Gastroesophageal sphincter (tissue), 4 donors: ENCODE data around the gene CXXC5. TPM values are rescaled to one million over a fixed set of nuclear protein-coding genes. Genes with fewer than 3 reads are reported as not detected.
A peak's percentile ranks its signal among the peaks of the same experiment; 100 is the strongest.
"Not testable (repeated sequence)": the region's sequence is repeated elsewhere in the genome, so short reads cannot be mapped to it uniquely, and the experiment has no call there.

Source experiments
- ATAC-seq: fragments of 150-250 bp; one replicate; pipeline ENCODE4 v1.9.1; 2016; ENCODE audit warnings: mild to moderate bottlenecking, moderate library complexity
- H3K27ac ChIP-seq, 4 donors: fragments of 200-600 bp; sonication (generic) in 3 of 4; 1 replicate in 3 of 4; 2 replicates in 1 of 4; pipeline ENCODE4 v1.5.1; 2016 to 2019
- H3K27me3 ChIP-seq: fragments of 200-600 bp; sonication (generic); one replicate; pipeline ENCODE4 v1.5.1; 2019
- H3K36me3 ChIP-seq, 2 donors: fragments of 200-600 bp; sonication (generic); one replicate each; pipeline ENCODE4 v1.5.1; 2019; ENCODE audit warnings: control low read depth in 1 of 2
- H3K4me1 ChIP-seq, 3 donors: fragments of 200-600 bp; sonication (generic); 1 replicate in 2 of 3; 2 replicates in 1 of 3; pipeline ENCODE4 v1.5.1; 2016 to 2019; ENCODE audit warnings: control low read depth in 2 of 3
- H3K4me3 ChIP-seq, 2 donors: fragments of 200-600 bp; sonication (generic); one replicate each; pipeline ENCODE4 v1.5.1; 2019; ENCODE audit warnings: mild to moderate bottlenecking in 1 of 2, moderate library complexity in 1 of 2
- H3K9me3 ChIP-seq, 3 donors: fragments of 200-600 bp; sonication (generic); one replicate each; pipeline ENCODE4 v1.5.1; 2017 to 2019; ENCODE audit warnings: control low read depth in 2 of 3
- CTCF ChIP-seq, 4 experiments: fragments of 200-600 bp in 2 of 4; fragments of 450-650 bp in 2 of 4; sonication (generic) in 1 of 4; IDR thresholded peaks; one replicate each; pipeline ENCODE4 v1.5.1; 2017 to 2019; ENCODE audit warnings: antibody characterized with exemption in 4 of 4, mild to moderate bottlenecking in 2 of 4, moderate library complexity in 2 of 4
- EP300 ChIP-seq: sonication (generic); formaldehyde crosslinking; IDR thresholded peaks from one replicate; pipeline ENCODE4 v1.6.1; 2017; ENCODE audit warnings: antibody characterized with exemption, mild to moderate bottlenecking
- POLR2A ChIP-seq, 2 donors: fragments of 450-650 bp; IDR thresholded peaks; one replicate each; pipeline ENCODE4 v1.6.1; 2017; ENCODE audit warnings: antibody characterized with exemption in 2 of 2, mild to moderate bottlenecking in 2 of 2, moderate library complexity in 1 of 2
- POLR2AphosphoS5 ChIP-seq: sonication (generic); formaldehyde crosslinking; IDR thresholded peaks from one replicate; pipeline ENCODE4 v1.6.1; 2017; ENCODE audit warnings: antibody characterized with exemption
- WGBS, 2 donors: methylation state at CpG; one replicate each; pipeline ENCODE4 v1.1.5; 2018; ENCODE audit warnings: low coverage in 1 of 2; 5-methylcytosine and 5-hydroxymethylcytosine counted together
- total RNA-seq, 4 donors: library from RNA; depleted of rRNA; stranded (reverse); fragments of >200 nt; gene quantifications; one replicate each; pipeline ENCODE4 v1.1.0, GENCODE V29; 2016

CXXC5 gene
- total RNA-seq, 4 donors from 2014 or later: 30.0 to 50.7 (median 35.1) TPM

GRCh38 chr5:139723986-139724587 lies 75.9 kb downstream of the CXXC5 start:
- Histone ChIP-seq H3K9me3 (no peaks in the 10 kb centered on the region), H3K4me3 (no peak overlapping the region), H3K36me3 (no peaks in the 10 kb centered on the region), H3K27ac (peak overlapping the region in 1 of 4 donors; percentile 49), H3K4me1 (peaks cover 0 to 10% (median 9%) of the 10 kb centered on the region in 3 donors), H3K27me3 (no peaks in the 10 kb centered on the region)
- WGBS, 2 donors: 100% methylated on average over 2 of the region's 4 CpGs
- ATAC-seq: no peak
- TF ChIP-seq POLR2A (IDR thresholded peaks at IDR 0.05) (no peak), POLR2AphosphoS5 (no peak), CTCF (IDR thresholded peaks at IDR 0.05) (no peak), EP300 (no peak)

GRCh38 chr5:139725073-139725830 lies 77.1 kb downstream of the CXXC5 start:
- peaks cover 0 to 10% (median 9%) of the 10 kb centered on the region in 3 donors for H3K4me1 ChIP-seq
- no peak overlapping the region for H3K4me3 ChIP-seq
- no peaks in the 10 kb centered on the region for H3K9me3 ChIP-seq
- H3K27ac ChIP-seq: peak overlapping the region in 3 of 4 donors; percentile 15 to 49 (median 33)
- WGBS, 2 donors: 19 to 51% methylated on average over 8 to 9 of the region's 13 CpGs
- H3K27me3 ChIP-seq: no peaks in the 10 kb centered on the region
- ATAC-seq: peak; percentile 88
- TF ChIP-seq POLR2AphosphoS5 (peak; percentile 65), CTCF (IDR thresholded peaks at IDR 0.05) (no peak), POLR2A (IDR thresholded peaks at IDR 0.05) (no peak)
- no peaks in the 10 kb centered on the region for H3K36me3 ChIP-seq

GRCh38 chr5:139726248-139726647 lies 78.1 kb downstream of the CXXC5 start:
- peaks cover 0 to 10% (median 9%) of the 10 kb centered on the region in 3 donors for H3K4me1 ChIP-seq
- H3K9me3 ChIP-seq: no peaks in the 10 kb centered on the region
- no peak overlapping the region for H3K27ac ChIP-seq
- H3K27me3 ChIP-seq: no peaks in the 10 kb centered on the region
- TF ChIP-seq POLR2A (IDR thresholded peaks at IDR 0.05) (no peak), EP300 (no peak), CTCF (IDR thresholded peaks at IDR 0.05) (no peak), POLR2AphosphoS5 (no peak)
- no peak for ATAC-seq
- 96 to 100% methylated on average over 3 of the region's 3 CpGs for WGBS, 2 donors
- H3K4me3 ChIP-seq: no peak overlapping the region
- H3K36me3 ChIP-seq: no peaks in the 10 kb centered on the region

GRCh38 chr5:139727615-139728014 lies 79.5 kb downstream of the CXXC5 start:
- H3K27me3 ChIP-seq, H3K4me3 ChIP-seq, H3K36me3 ChIP-seq, ATAC-seq, H3K27ac ChIP-seq, H3K9me3 ChIP-seq: not testable (repeated sequence)
- WGBS, 2 donors: 90 to 93% methylated on average over 2 to 4 of the region's 9 CpGs
- H3K4me1 ChIP-seq: peaks cover 0 to 10% (median 9%) of the 10 kb centered on the region in 3 donors

- WGBS, 2 donors: 60% methylated on average over 1 of the region's 3 CpGs; no CpG with 5 or more reads in 1 of the 2 donors
- no peak overlapping the region for H3K27ac ChIP-seq
- no peak for ATAC-seq
Measured at GRCh38 chr5:139731281-139731680, 83.1 kb downstream of the CXXC5 start.

More at GRCh38 chr5:139731281-139731680, 83.1 kb downstream of the CXXC5 start:
- Histone ChIP-seq H3K9me3 (no peaks in the 10 kb centered on the region), H3K27me3 (no peaks in the 10 kb centered on the region), H3K36me3 (no peaks in the 10 kb centered on the region), H3K4me3 (no peak overlapping the region), H3K4me1 (no peaks in the 10 kb centered on the region)
- TF ChIP-seq POLR2AphosphoS5 (no peak), POLR2A (IDR thresholded peaks at IDR 0.05) (no peak), CTCF (IDR thresholded peaks at IDR 0.05) (no peak), EP300 (no peak)
